Measurements from ENCODE around the gene DNTTIP2. TPM values are rescaled to one million over a fixed set of nuclear protein-coding genes. Genes with fewer than 3 reads are reported as not detected.

Gene DNTTIP2
- total and polyA plus RNA-seq, 12 donors = 12.9 to 109 (median 40.2) TPM

DNA sequence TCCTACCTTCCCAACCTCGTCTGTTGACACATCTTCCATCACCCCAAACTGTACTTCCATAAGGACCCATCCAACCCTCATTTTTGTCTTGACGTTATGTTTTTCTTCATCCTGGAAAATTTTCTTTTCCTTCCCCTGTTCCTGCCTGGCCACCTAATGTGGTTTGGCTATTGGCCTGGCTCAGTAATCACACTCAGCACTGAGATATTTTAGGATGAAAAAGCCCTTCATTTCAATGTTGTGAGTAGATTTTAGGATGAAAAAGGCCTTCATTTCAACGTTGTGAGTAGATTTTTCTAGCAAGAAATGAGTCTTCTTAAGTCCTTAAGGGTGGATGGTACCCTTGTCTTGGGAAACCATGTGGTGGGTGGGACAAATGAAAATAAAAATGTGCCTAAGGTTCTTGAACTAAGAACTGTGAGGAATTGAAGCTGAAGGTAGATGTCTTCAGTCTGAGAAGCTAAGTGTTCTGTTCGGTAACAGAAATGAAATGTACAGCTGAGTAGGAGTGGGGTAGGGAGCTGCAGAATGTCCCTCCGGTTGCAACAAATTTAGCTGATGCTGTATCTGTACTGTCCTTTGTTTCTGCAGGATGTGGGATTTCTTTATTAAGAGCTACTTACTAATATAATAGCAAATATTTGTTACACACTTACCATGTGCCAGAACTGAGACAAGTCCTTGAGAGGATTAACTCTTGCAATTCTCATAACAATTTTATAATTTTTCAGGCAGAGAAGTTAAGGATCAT lies 36.1 kb downstream of the DNTTIP2 start:
- Histone ChIP-seq H3K36me3 (replicated peaks in 1 of 2) (no peaks in the 10 kb centered on the region), H3K27ac (no peak overlapping the region), H3K27me3 (no peaks in the 10 kb centered on the region), H3K9me3 (replicated peaks in 1 of 3) (no peaks in the 10 kb centered on the region), H3K4me3 (no peak overlapping the region), H3K4me1 (replicated peaks in 1 of 2) (peaks cover 5 to 34% of the 10 kb centered on the region in 2 donors)
- DNase-seq = no peak
- intact Hi-C loops (cut with DNase I) = loop anchor here (10.0 kb wide), 4 partner anchors 208 to 538 kb away; partner anchors contain the start of gene FNBP1L (in 1 of the 2)
- 83 to 90% (median 86%) methylated on average over 5 of the region's 5 CpGs for WGBS, 4 donors
- TF ChIP-seq, protein P1, sequence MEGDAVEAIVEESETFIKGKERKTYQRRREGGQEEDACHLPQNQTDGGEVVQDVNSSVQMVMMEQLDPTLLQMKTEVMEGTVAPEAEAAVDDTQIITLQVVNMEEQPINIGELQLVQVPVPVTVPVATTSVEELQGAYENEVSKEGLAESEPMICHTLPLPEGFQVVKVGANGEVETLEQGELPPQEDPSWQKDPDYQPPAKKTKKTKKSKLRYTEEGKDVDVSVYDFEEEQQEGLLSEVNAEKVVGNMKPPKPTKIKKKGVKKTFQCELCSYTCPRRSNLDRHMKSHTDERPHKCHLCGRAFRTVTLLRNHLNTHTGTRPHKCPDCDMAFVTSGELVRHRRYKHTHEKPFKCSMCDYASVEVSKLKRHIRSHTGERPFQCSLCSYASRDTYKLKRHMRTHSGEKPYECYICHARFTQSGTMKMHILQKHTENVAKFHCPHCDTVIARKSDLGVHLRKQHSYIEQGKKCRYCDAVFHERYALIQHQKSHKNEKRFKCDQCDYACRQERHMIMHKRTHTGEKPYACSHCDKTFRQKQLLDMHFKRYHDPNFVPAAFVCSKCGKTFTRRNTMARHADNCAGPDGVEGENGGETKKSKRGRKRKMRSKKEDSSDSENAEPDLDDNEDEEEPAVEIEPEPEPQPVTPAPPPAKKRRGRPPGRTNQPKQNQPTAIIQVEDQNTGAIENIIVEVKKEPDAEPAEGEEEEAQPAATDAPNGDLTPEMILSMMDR (IDR thresholded peaks at IDR 0.05) = no peak
- no peak for TF ChIP-seq POLR2A (IDR thresholded peaks at IDR 0.05)

DNA sequence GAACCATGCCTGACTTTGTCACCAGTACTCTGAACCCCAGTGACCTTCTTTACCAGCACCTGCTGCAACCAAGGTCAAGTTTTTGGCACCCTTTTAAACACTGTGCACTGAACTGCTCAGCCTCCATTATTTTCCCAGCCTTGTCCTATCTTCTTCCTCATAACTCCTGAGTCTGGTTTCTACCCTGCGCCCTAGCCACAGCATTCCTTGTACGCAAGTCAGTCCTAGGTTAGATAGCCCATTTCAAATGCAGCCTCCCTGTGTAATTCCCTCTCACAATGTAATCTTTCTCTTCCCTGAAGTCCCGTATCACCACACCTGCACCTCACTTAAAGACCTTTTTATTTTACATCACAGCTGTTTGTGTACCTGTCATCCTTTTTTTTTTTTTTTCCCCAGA lies 37.2 kb downstream of the DNTTIP2 start:
- DNase-seq = no peak
- TF ChIP-seq POLR2A (IDR thresholded peaks at IDR 0.05) = no peak
- TF ChIP-seq, protein P1 (IDR thresholded peaks at IDR 0.05) = no peak
- H3K4me3 ChIP-seq = no peak overlapping the region
- H3K27me3 ChIP-seq = no peaks in the 10 kb centered on the region
- H3K27ac ChIP-seq = no peak overlapping the region
- WGBS, 4 donors = 94 to 100% (median 98%) methylated on average over 3 of the region's 3 CpGs
- peaks cover 5 to 34% of the 10 kb centered on the region in 2 donors for H3K4me1 ChIP-seq (replicated peaks in 1 of 2)
- intact Hi-C loops (cut with DNase I) = loop anchor here (10.0 kb wide), 4 partner anchors 207 to 537 kb away; partner anchors contain the start of gene FNBP1L (in 1 of the 2)
- no peaks in the 10 kb centered on the region for H3K9me3 ChIP-seq (replicated peaks in 1 of 3)
- no peaks in the 10 kb centered on the region for H3K36me3 ChIP-seq (replicated peaks in 1 of 2)

DNA sequence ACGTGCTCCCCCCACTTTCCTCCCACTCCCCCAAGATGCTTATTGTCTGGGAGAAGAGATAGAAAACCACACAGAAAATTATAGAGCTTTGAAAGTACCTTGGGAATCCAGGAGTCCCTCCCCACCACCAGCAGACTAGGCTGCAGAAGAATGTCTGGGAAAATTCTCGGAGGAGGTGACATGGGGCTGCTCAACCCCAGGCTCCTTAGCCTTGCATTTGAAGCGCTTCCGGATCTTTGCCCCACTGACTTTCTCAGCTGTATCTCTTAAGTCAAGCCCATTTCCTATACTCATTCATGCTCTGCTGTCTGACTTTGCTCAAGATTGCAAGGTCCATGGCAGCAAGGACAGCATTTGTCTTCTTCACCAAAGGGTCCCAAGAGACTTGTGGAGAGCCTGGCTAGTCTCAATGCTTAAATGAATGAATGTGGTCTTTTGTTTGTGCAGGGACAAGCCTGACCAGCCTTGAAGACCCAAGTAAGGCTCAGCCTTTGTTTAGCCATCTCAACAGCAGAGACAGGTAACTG lies 38.0 kb downstream of the DNTTIP2 start:
- no peak overlapping the region for H3K4me3 ChIP-seq
- WGBS, 4 donors = 90 to 96% (median 93%) methylated on average over 4 of the region's 4 CpGs
- peaks cover 5 to 34% of the 10 kb centered on the region in 2 donors for H3K4me1 ChIP-seq (replicated peaks in 1 of 2)
- no peak overlapping the region for H3K27ac ChIP-seq
- no peaks in the 10 kb centered on the region for H3K9me3 ChIP-seq (replicated peaks in 1 of 3)
- H3K36me3 ChIP-seq (replicated peaks in 1 of 2) = no peaks in the 10 kb centered on the region
- no peak for DNase-seq
- no peak for TF ChIP-seq POLR2A (IDR thresholded peaks at IDR 0.05)
- TF ChIP-seq, protein P1 (IDR thresholded peaks at IDR 0.05) = no peak
- intact Hi-C loops (cut with DNase I) = loop anchor here (10.0 kb wide), 4 partner anchors 206 to 536 kb away; partner anchors contain the start of gene FNBP1L (in 1 of the 2)
- H3K27me3 ChIP-seq = no peaks in the 10 kb centered on the region

DNA sequence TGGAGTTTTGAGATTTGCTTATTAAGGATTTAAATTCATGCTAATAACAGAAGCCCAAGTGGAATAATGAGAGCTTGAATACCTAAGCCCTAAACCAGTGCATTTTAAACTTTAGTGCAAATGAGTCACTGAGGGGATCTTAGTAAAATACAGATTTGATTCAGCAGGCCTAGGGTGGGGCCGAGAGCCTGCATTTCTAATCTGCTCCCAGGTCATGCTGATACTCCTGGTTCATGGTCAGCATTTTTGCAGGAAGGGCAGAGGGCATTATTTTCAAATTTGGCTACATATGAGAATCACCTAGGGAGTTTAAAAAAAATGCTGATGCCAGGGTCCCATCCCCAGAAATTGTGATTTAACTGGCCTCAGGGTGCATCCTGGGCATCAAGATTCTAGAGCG lies 39.3 kb downstream of the DNTTIP2 start:
- no peaks in the 10 kb centered on the region for H3K27me3 ChIP-seq
- WGBS, 4 donors = 87 to 96% (median 88%) methylated on average over 2 of the region's 2 CpGs
- no peak overlapping the region for H3K4me3 ChIP-seq
- H3K9me3 ChIP-seq (replicated peaks in 1 of 3) = no peaks in the 10 kb centered on the region
- H3K27ac ChIP-seq = no peak overlapping the region
- H3K36me3 ChIP-seq (replicated peaks in 1 of 2) = no peaks in the 10 kb centered on the region
- intact Hi-C loops (cut with DNase I) = loop anchor here (10.0 kb wide), 4 partner anchors 205 to 535 kb away; partner anchors contain the start of gene FNBP1L (in 1 of the 2)
- peaks cover 0 to 26% of the 10 kb centered on the region in 2 donors for H3K4me1 ChIP-seq (replicated peaks in 1 of 2)
- DNase-seq = no peak
- no peak for TF ChIP-seq POLR2A (IDR thresholded peaks at IDR 0.05)
- TF ChIP-seq, protein P1 (IDR thresholded peaks at IDR 0.05) = no peak

Data from adrenal gland (tissue), 12 donors.